Measurements from ENCODE around the gene ATRNL1.
"Not testable (repeated sequence)": the region's sequence is repeated elsewhere in the genome, so short reads cannot be mapped to it uniquely, and the experiment has no call there.

Gene ATRNL1

GRCh38 chr10:115814542-115814941, 721.4 kb downstream of the ATRNL1 start:
- H3K79me2 ChIP-seq (ENCODE audit: low read length): no peaks in the 10 kb centered on the region
- H3K4me2 ChIP-seq (ENCODE audit: low read length): no peak overlapping the region
- H3K9ac ChIP-seq (ENCODE audit: low read length): no peak overlapping the region
- no peak overlapping the region for H3K4me3 ChIP-seq (ENCODE audit: low read length)
- H3K36me3 ChIP-seq (replicated peaks; ENCODE audit: low read depth, low read length): no peaks in the 10 kb centered on the region
- H3K27ac ChIP-seq (ENCODE audit: low read length): no peak overlapping the region
- H3K4me1 ChIP-seq (ENCODE audit: low read length): no peaks in the 10 kb centered on the region
- H3K27me3 ChIP-seq (ENCODE audit: low read depth, low read length): no peaks in the 10 kb centered on the region
- no peaks in the 10 kb centered on the region for H4K20me1 ChIP-seq (ENCODE audit: insufficient read depth, low read length)
- H3K9me3 ChIP-seq (ENCODE audit: insufficient read depth, low read length): no peaks in the 10 kb centered on the region
- H2AFZ ChIP-seq (ENCODE audit: low read depth, low read length): no peak overlapping the region
- no peak for TF ChIP-seq EZH2phosphoT487 (IDR thresholded peaks at IDR 0.05; ENCODE audit: low read depth)
- no peak for TF ChIP-seq CTCF (IDR thresholded peaks at IDR 0.05; ENCODE audit: low read depth, low read length)

- no peaks in the 10 kb centered on the region for H3K79me2 ChIP-seq (ENCODE audit: low read length)
- no peak overlapping the region for H3K4me3 ChIP-seq (ENCODE audit: low read length)
- no peaks in the 10 kb centered on the region for H3K9me3 ChIP-seq (ENCODE audit: insufficient read depth, low read length)
- no peak overlapping the region for H3K9ac ChIP-seq (ENCODE audit: low read length)
- no peak overlapping the region for H3K4me2 ChIP-seq (ENCODE audit: low read length)
- no peak overlapping the region for H3K27ac ChIP-seq (ENCODE audit: low read length)
- TF ChIP-seq EZH2phosphoT487 (IDR thresholded peaks at IDR 0.05; ENCODE audit: low read depth) (no peak), CTCF (IDR thresholded peaks at IDR 0.05; ENCODE audit: low read depth, low read length) (no peak)
- H4K20me1 ChIP-seq (ENCODE audit: insufficient read depth, low read length): no peaks in the 10 kb centered on the region
- no peaks in the 10 kb centered on the region for H3K36me3 ChIP-seq (replicated peaks; ENCODE audit: low read depth, low read length)
- H3K4me1 ChIP-seq (ENCODE audit: low read length): no peaks in the 10 kb centered on the region
- H2AFZ ChIP-seq (ENCODE audit: low read depth, low read length): no peak overlapping the region
- H3K27me3 ChIP-seq (ENCODE audit: low read depth, low read length): no peaks in the 10 kb centered on the region
Measured at GRCh38 chr10:115818012-115818411, 724.8 kb downstream of the ATRNL1 start.

- Histone ChIP-seq H3K79me2 (ENCODE audit: low read length) (no peaks in the 10 kb centered on the region), H3K4me1 (ENCODE audit: low read length) (no peaks in the 10 kb centered on the region), H4K20me1 (ENCODE audit: insufficient read depth, low read length) (no peaks in the 10 kb centered on the region), H3K27ac (ENCODE audit: low read length) (no peak overlapping the region), H3K36me3 (replicated peaks; ENCODE audit: low read depth, low read length) (no peaks in the 10 kb centered on the region), H2AFZ (ENCODE audit: low read depth, low read length) (no peak overlapping the region), H3K4me3 (ENCODE audit: low read length) (no peak overlapping the region), H3K27me3 (ENCODE audit: low read depth, low read length) (no peaks in the 10 kb centered on the region), H3K4me2 (ENCODE audit: low read length) (no peak overlapping the region), H3K9ac (ENCODE audit: low read length) (no peak overlapping the region), H3K9me3 (ENCODE audit: insufficient read depth, low read length) (no peaks in the 10 kb centered on the region)
- TF ChIP-seq CTCF (IDR thresholded peaks at IDR 0.05; ENCODE audit: low read depth, low read length) (no peak), EZH2phosphoT487 (IDR thresholded peaks at IDR 0.05; ENCODE audit: low read depth) (no peak)
Measured at GRCh38 chr10:115826396-115826795, 733.2 kb downstream of the ATRNL1 start.

GRCh38 chr10:115827231-115828009, 734.3 kb downstream of the ATRNL1 start:
- H3K4me3 ChIP-seq (ENCODE audit: low read length): no peak overlapping the region
- H3K9ac ChIP-seq (ENCODE audit: low read length): no peak overlapping the region
- H3K79me2 ChIP-seq (ENCODE audit: low read length): no peaks in the 10 kb centered on the region
- no peak overlapping the region for H3K4me2 ChIP-seq (ENCODE audit: low read length)
- no peaks in the 10 kb centered on the region for H4K20me1 ChIP-seq (ENCODE audit: insufficient read depth, low read length)
- TF ChIP-seq CTCF (IDR thresholded peaks at IDR 0.05; ENCODE audit: low read depth, low read length) (no peak), EZH2phosphoT487 (IDR thresholded peaks at IDR 0.05; ENCODE audit: low read depth) (no peak)
- no peak overlapping the region for H3K27ac ChIP-seq (ENCODE audit: low read length)
- no peaks in the 10 kb centered on the region for H3K9me3 ChIP-seq (ENCODE audit: insufficient read depth, low read length)
- no peak overlapping the region for H2AFZ ChIP-seq (ENCODE audit: low read depth, low read length)
- no peaks in the 10 kb centered on the region for H3K4me1 ChIP-seq (ENCODE audit: low read length)
- no peaks in the 10 kb centered on the region for H3K27me3 ChIP-seq (ENCODE audit: low read depth, low read length)
- no peaks in the 10 kb centered on the region for H3K36me3 ChIP-seq (replicated peaks; ENCODE audit: low read depth, low read length)

- H4K20me1 ChIP-seq (ENCODE audit: insufficient read depth, low read length); H3K4me3 ChIP-seq (ENCODE audit: low read length); H3K36me3 ChIP-seq (replicated peaks; ENCODE audit: low read depth, low read length); H3K4me1 ChIP-seq (ENCODE audit: low read length); H3K27ac ChIP-seq (ENCODE audit: low read length); H3K9me3 ChIP-seq (ENCODE audit: insufficient read depth, low read length); H3K4me2 ChIP-seq (ENCODE audit: low read length); H3K9ac ChIP-seq (ENCODE audit: low read length); H2AFZ ChIP-seq (ENCODE audit: low read depth, low read length); H3K79me2 ChIP-seq (ENCODE audit: low read length); H3K27me3 ChIP-seq (ENCODE audit: low read depth, low read length): not testable (repeated sequence)
Measured at GRCh38 chr10:115828182-115828581, 735.0 kb downstream of the ATRNL1 start.
